ENCODE results near the gene GSX1. TPM values are rescaled to one million over a fixed set of nuclear protein-coding genes. Genes with fewer than 3 reads are reported as not detected.

The GSX1 gene
- total RNA-seq, 1 donor from 2014 or later = not detected

DNA sequence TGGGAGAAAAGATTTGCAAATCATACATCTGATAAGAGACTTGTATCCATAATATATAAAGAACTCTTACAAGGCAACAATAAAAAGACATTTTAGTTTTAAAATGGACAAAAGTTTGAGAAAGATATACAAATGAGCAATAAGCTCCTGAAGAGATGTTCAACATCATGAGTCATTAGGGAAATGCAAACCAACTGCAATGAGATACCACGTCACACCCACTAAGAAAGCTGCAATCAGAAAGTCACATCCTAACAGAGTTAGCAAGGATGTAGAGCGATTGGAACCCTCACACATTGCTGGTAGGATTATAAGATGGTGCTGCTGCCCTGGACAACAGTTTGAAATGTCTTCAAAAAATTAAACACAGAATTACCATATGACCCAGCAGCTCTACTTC, 50.3 kb downstream of the GSX1 start:
- peaks cover 26% of the 10 kb centered on the region for H3K27me3 Mint-ChIP-seq (ENCODE audit: low read depth)
- no peaks in the 10 kb centered on the region for H3K4me1 Mint-ChIP-seq (ENCODE audit: low read depth)
- no peak overlapping the region for H3K4me3 Mint-ChIP-seq (ENCODE audit: unreplicated experiment)
- TF ChIP-seq, protein P1, sequence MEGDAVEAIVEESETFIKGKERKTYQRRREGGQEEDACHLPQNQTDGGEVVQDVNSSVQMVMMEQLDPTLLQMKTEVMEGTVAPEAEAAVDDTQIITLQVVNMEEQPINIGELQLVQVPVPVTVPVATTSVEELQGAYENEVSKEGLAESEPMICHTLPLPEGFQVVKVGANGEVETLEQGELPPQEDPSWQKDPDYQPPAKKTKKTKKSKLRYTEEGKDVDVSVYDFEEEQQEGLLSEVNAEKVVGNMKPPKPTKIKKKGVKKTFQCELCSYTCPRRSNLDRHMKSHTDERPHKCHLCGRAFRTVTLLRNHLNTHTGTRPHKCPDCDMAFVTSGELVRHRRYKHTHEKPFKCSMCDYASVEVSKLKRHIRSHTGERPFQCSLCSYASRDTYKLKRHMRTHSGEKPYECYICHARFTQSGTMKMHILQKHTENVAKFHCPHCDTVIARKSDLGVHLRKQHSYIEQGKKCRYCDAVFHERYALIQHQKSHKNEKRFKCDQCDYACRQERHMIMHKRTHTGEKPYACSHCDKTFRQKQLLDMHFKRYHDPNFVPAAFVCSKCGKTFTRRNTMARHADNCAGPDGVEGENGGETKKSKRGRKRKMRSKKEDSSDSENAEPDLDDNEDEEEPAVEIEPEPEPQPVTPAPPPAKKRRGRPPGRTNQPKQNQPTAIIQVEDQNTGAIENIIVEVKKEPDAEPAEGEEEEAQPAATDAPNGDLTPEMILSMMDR (IDR thresholded peaks at IDR 0.05) = no peak
- DNase-seq (ENCODE audit: low spot score) = no peak
- H3K36me3 Mint-ChIP-seq (ENCODE audit: low read depth) = no peaks in the 10 kb centered on the region
- H3K9me3 Mint-ChIP-seq (ENCODE audit: low read depth) = peaks cover 11% of the 10 kb centered on the region
- no peak overlapping the region for H3K27ac Mint-ChIP-seq (ENCODE audit: unreplicated experiment)

Other genes with a start within 250 kb of the GSX1 start
- gene LNX2, start 172.0 kb upstream of the GSX1 start, total RNA-seq = 9.1 to 9.8 TPM (median 9.2 TPM) in 3 replicates
- 64.7 to 75.2 TPM (median 72.4 TPM) in 3 replicates for gene POLR1D, start 170.6 kb upstream of the GSX1 start, total RNA-seq
- gene PDX1, start 127.5 kb downstream of the GSX1 start, total RNA-seq = not detected in 3 replicates
- gene CDX2, start 176.8 kb downstream of the GSX1 start, total RNA-seq = not detected in 3 replicates
- not detected in 3 replicates for gene URAD, start 196.2 kb downstream of the GSX1 start, total RNA-seq

All from chondrocyte (in vitro differentiated cells).